ENCODE data around the gene ZNF135.

DNA sequence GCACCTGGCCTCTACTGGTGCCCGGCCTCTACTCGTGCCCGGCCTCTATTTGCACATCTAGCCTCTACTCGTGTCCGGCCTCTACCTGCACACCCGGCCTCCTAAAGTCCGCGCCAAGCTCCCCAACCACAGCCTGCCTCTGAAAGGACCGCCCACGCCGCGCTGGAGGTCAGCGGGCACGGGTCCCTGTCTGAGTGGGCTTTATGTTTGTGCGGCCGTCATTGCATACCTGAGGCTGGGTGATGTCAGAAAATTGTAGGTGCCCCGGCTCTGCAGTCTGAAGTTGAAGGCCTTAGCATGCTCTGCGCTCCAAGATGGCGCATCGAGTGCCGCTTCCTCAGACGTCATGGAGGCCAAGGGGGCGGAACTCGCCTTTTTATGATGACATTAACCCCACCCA lies 1.1 kb downstream of the ZNF135 start:
- TF ChIP-seq YY1 (IDR thresholded peaks at IDR 0.05; ENCODE audit: low read depth) (no peak), MAX (IDR thresholded peaks at IDR 0.05) (no peak), FOXM1 (IDR thresholded peaks at IDR 0.05; ENCODE audit: borderline replicate concordance, low read depth) (no peak), TAF1 (IDR thresholded peaks at IDR 0.05; ENCODE audit: low read depth) (no peak), TEAD4 (IDR thresholded peaks at IDR 0.05) (no peak), REST (IDR thresholded peaks at IDR 0.05; ENCODE audit: low read depth) (no peak), EP300 (IDR thresholded peaks at IDR 0.05; ENCODE audit: borderline replicate concordance) (no peak), ZBTB7A (IDR thresholded peaks at IDR 0.05; ENCODE audit: low read depth) (no peak), CEBPB (IDR thresholded peaks at IDR 0.05) (no peak)

All from Ishikawa (cell line).